ENCODE measurements around the gene OR52B2.
"Not testable (repeated sequence)": the region's sequence is repeated elsewhere in the genome, so short reads cannot be mapped to it uniquely, and the experiment has no call there.

The OR52B2 gene

DNA sequence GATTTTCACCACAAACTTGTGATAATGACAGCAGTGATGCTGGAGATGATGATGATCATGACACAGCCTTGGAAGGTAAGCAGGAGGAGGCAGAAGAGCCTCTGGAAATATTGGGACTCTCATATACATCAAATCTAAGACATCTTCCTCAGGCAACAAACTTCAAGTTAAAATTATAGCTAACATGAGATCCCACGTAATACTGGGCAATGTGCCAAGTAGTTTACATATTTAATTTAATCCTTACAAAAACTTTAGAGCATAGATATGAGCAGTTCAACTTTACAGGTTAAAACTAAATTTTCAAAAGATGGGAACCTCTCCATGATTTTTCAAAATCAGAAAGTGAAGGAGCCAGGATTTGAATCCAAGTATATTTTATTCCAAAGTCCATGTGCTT lies 19.0 kb downstream of the OR52B2 start:
- DNase-seq: no peak

DNA sequence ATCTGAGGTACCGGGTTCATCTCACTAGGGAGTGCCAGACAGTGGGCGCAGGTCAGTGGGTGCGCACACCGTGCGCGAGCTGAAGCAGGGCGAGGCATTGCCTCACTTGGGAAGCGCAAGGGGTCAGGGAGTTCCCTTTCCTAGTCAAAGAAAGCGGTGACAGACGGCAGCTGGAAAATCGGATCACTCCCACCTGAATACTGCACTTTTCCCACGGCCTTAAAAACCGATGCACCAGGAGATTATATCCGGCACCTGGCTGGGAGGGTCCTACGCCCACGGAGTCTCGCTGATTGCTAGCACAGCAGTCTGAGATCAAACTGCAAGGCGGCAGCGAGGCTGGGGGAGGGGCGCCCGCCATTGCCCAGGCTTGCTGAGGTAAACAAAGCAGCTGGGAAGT lies 26.4 kb downstream of the OR52B2 start:
- not testable (repeated sequence) for DNase-seq

DNA sequence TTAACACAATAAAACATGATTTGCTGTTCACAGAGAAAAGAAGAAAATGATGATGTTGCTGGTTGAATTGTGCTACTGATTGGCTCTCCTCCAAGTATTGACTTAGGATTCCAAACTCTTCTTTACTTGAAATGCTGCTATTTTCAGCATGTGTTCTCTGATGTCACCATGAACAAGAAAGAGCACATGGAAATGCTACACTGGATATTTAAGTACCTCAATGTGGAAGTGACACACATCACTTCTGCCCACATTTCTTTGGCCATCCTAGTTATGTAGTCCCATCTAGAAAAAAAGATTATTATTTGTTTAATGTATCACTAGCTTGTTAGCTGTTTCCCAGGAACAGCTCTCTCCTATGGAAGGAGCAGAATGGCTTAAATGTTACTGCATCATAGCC lies 27.2 kb downstream of the OR52B2 start:
- no peak for DNase-seq

DNA sequence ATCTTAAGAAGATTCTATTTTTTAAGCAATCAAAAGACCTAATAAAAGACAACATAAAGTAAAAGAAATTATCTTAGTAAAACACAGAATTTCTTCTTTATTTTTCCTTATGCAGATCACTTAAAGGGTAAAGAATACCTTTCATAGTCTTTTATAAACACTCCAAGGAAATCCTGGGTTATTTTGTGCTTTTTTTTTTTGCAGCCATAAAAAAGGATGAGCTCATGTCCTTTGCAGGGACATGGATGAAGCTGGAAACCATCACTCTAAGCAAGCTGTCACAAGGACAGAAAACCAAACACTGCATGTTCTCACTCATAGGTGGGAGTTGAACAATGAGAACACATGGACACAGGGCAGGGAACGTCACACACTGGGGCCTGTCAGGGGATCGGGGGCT lies 34.2 kb downstream of the OR52B2 start:
- DNase-seq: not testable (repeated sequence)

DNA sequence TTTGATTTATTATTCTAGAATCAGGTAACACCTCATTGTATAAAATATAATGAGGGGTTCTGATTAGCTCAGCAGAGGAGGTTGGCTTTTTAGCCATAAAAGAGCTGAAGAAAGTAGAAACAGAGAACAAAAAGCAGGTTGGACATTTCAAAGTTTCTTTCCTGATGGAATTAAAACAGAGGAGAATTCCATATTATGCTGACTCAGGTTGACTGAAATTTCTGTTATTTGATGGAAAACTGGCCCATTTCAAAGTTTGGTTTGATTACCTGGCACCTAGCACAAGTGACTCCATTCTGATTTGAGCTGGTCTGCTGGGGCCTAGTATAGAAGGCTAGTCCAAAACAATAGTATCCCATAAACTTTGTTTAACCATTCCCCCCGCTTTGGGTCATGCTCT lies 37.7 kb downstream of the OR52B2 start:
- no peak for DNase-seq

DNA sequence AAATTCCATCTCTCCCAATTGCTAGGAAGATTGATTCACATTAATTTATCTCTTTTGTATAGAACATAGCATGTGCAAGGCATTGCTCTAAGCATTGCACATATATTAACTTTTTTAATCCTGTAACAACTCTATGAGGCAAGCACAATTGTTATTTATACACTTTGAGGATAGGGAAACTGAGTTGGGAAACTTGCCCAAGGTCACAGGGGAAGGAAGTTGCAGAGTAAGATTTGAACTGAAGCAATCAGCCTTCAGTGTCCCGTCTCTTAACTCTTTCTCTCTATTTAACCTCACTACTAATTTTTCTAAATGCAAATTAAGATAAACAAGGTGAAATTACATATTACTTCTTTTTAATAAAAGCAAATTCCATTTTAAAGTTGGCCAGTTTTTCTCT lies 40.5 kb downstream of the OR52B2 start:
- DNase-seq: no peak

DNA sequence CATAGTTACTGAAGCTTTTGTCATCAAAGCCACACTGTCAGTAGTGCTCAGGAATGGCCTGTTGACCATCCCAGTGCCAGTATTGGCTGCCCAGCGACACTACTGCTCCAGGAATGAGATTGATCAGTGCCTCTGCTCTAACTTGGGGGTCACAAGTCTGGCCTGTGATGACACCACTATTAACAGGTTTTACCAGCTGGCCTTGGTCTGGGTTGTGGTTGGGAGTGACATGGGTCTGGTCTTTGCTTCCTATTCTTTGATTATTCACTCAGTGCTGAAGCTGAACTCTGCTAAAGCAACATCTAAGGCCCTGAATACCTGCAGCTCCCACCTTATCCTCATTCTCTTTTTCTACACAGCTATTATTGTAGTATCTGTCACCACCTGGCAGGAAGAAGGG lies 41.1 kb downstream of the OR52B2 start:
- DNase-seq: no peak

DNA sequence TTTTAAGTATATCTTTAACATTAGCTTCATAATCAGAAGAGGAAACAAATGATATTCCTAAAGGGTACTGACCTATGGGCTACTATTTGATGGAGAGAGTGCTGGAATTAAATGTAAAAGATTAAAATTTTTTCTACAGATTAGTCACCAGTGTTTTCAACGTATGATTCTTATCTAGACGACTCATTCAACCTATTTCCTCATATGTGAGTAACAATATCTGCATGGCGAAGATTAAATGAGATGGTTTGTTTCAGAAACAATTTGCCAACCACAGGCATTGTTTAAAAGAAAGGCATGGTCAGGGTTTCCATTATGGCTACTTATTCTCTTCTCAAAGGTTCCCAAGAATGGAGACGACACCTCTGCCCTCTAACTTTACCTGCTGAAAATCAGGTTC lies 42.2 kb downstream of the OR52B2 start:
- no peak for DNase-seq

DNA sequence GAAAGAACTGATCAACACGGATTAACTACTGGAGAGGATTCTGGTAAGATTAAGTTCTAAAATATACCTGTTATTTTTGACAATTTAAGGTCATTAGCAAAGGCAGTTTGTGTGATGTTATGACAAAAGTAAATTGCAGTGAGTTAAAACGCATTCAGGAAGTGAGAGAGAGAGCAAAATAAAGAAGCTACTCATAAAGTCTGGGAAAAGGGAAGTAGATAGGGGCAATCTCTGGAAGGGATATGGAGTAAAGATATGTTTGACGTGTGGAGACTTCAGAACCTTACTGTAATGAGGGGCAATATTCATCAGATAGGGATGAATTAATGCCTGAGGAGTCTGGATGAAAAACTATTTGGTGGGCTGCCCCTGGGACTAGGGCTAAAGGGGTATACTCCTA lies 45.9 kb downstream of the OR52B2 start:
- DNase-seq: no peak
